ENCODE results near the gene CTIF.

The CTIF gene

GRCh38 chr18:48749768-48750167, 210.9 kb downstream of the CTIF start:
- no peak overlapping the region for H3K4me3 ChIP-seq (ENCODE audit: low read depth in 1 of 2, low read length in 1 of 2)
- no peak for TF ChIP-seq CTCF (IDR thresholded peaks at IDR 0.05)
- H3K36me3 ChIP-seq = no peaks in the 10 kb centered on the region
- no peaks in the 10 kb centered on the region for H3K27me3 ChIP-seq
- no peak overlapping the region for H3K27ac ChIP-seq
- H3K9me3 ChIP-seq = no peaks in the 10 kb centered on the region
- peaks cover 7 to 8% of the 10 kb centered on the region in 2 experiments for H3K4me1 ChIP-seq (ENCODE audit: control insufficient read depth in 1 of 2, insufficient read depth in 1 of 2, low read depth in 1 of 2, low read length in 1 of 2)

- Histone ChIP-seq H3K9me3 (no peaks in the 10 kb centered on the region), H3K27me3 (no peaks in the 10 kb centered on the region), H3K4me1 (ENCODE audit: control insufficient read depth in 1 of 2, insufficient read depth in 1 of 2, low read depth in 1 of 2, low read length in 1 of 2) (peaks cover 4% of the 10 kb centered on the region in 2 experiments), H3K27ac (no peak overlapping the region), H3K36me3 (no peaks in the 10 kb centered on the region), H3K4me3 (ENCODE audit: low read depth in 1 of 2, low read length in 1 of 2) (no peak overlapping the region)
- no peak for TF ChIP-seq CTCF (IDR thresholded peaks at IDR 0.05)
These were observed 211.8 kb downstream of the CTIF start for GRCh38 chr18:48750485-48751175.

- H3K27ac ChIP-seq = no peak overlapping the region
- H3K36me3 ChIP-seq = no peaks in the 10 kb centered on the region
- no peaks in the 10 kb centered on the region for H3K27me3 ChIP-seq
- peaks cover 4% of the 10 kb centered on the region in 2 experiments for H3K4me1 ChIP-seq (ENCODE audit: control insufficient read depth in 1 of 2, insufficient read depth in 1 of 2, low read depth in 1 of 2, low read length in 1 of 2)
- no peaks in the 10 kb centered on the region for H3K9me3 ChIP-seq
- no peak for TF ChIP-seq CTCF (IDR thresholded peaks at IDR 0.05)
- H3K4me3 ChIP-seq (ENCODE audit: low read depth in 1 of 2, low read length in 1 of 2) = no peak overlapping the region
These were observed 213.1 kb downstream of the CTIF start for GRCh38 chr18:48751727-48752468.

- no peak for TF ChIP-seq CTCF (IDR thresholded peaks at IDR 0.05)
- peaks cover 4% of the 10 kb centered on the region in 2 experiments for H3K4me1 ChIP-seq (ENCODE audit: control insufficient read depth in 1 of 2, insufficient read depth in 1 of 2, low read depth in 1 of 2, low read length in 1 of 2)
- H3K4me3 ChIP-seq (ENCODE audit: low read depth in 1 of 2, low read length in 1 of 2) = no peak overlapping the region
- H3K27me3 ChIP-seq = no peaks in the 10 kb centered on the region
- H3K9me3 ChIP-seq = no peaks in the 10 kb centered on the region
- H3K27ac ChIP-seq = no peak overlapping the region
- no peaks in the 10 kb centered on the region for H3K36me3 ChIP-seq
These were observed 213.6 kb downstream of the CTIF start for GRCh38 chr18:48752478-48752877.

- H3K9me3 ChIP-seq = no peaks in the 10 kb centered on the region
- H3K4me3 ChIP-seq (ENCODE audit: low read depth in 1 of 2, low read length in 1 of 2) = no peak overlapping the region
- H3K4me1 ChIP-seq (ENCODE audit: control insufficient read depth in 1 of 2, insufficient read depth in 1 of 2, low read depth in 1 of 2, low read length in 1 of 2) = peaks cover 4% of the 10 kb centered on the region in 2 experiments
- no peaks in the 10 kb centered on the region for H3K27me3 ChIP-seq
- no peak for TF ChIP-seq CTCF (IDR thresholded peaks at IDR 0.05)
- no peaks in the 10 kb centered on the region for H3K36me3 ChIP-seq
- H3K27ac ChIP-seq = no peak overlapping the region
These were observed 214.1 kb downstream of the CTIF start for GRCh38 chr18:48752928-48753327.
